Central memory CD8-positive, alpha-beta T cell (primary cell): ENCODE data around the gene TAF13.
"Not testable (repeated sequence)": the region's sequence is repeated elsewhere in the genome, so short reads cannot be mapped to it uniquely, and the experiment has no call there.

Source experiments
- ATAC-seq: fragments of 150-1000 bp; cut with Tn5 transposase; replicated peaks from 2 replicates; pipeline ENCODE4 v1.10.0; 2022; ENCODE audit warnings: mild to moderate bottlenecking, moderate FRiP score, moderate number of reproducible peaks; ENCODE audit not compliant: poor library complexity, severe bottlenecking; ENCODE audit errors: extremely low read depth
- DNase-seq, 2 donors: peaks; one replicate each; pipeline ENCODE4 v3.0.0; 2021; ENCODE audit warnings: low spot score in 2 of 2
- H3K27ac Mint-ChIP-seq: one replicate; pipeline ENCODE4 v1.8.0; 2022; ENCODE audit warnings: low read depth, mild to moderate bottlenecking, moderate library complexity, mixed read lengths
- H3K27me3 Mint-ChIP-seq: one replicate; pipeline ENCODE4 v1.8.0; 2022; ENCODE audit warnings: mixed read lengths
- H3K36me3 Mint-ChIP-seq: one replicate; pipeline ENCODE4 v1.8.0; 2022; ENCODE audit warnings: mild to moderate bottlenecking, moderate library complexity, mixed read lengths; ENCODE audit not compliant: insufficient read depth
- H3K4me1 Mint-ChIP-seq: one replicate; pipeline ENCODE4 v1.8.0; 2022; ENCODE audit warnings: mixed read lengths
- H3K4me3 Mint-ChIP-seq: one replicate; pipeline ENCODE4 v1.8.0; 2022; ENCODE audit warnings: mild to moderate bottlenecking, moderate library complexity, mixed read lengths
- H3K9me3 Mint-ChIP-seq: one replicate; pipeline ENCODE4 v1.8.0; 2022; ENCODE audit warnings: mixed read lengths

Gene TAF13

GRCh38 chr1:109025694-109026093 is 50.1 kb downstream of the TAF13 start:
- ATAC-seq (no peak), DNase-seq (no peak)
- no peak overlapping the region for H3K4me3 Mint-ChIP-seq

DNA sequence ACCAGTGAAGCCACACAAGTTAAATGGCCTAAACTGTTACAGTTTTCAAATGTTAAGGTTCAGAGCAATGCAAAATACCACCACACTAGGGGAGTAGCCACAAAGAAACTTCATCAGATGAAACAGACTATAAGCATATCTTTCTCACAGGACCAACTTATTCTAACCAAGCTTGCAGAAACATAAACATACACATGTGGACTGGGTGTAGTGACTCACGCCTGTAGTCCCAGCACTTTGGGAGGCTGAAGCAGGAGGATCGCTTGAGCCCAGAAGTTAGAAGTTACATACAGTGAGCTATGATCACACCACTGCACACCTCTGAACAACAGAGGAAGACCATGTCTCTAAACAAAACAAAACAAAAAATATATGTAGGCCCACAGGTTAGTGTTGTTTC is 51.2 kb downstream of the TAF13 start:
- Mint-ChIP-seq H3K4me1 (no peaks in the 10 kb centered on the region), H3K27me3 (no peaks in the 10 kb centered on the region), H3K4me3 (no peak overlapping the region), H3K9me3 (no peaks in the 10 kb centered on the region), H3K27ac (no peak overlapping the region), H3K36me3 (peaks cover 4% of the 10 kb centered on the region)
- ATAC-seq (no peak), DNase-seq (no peak)

More at GRCh38 chr1:109025694-109026093, 50.1 kb downstream of the TAF13 start:
- no peak overlapping the region for H3K27ac Mint-ChIP-seq
- H3K27me3 Mint-ChIP-seq, result no peaks in the 10 kb centered on the region
- H3K9me3 Mint-ChIP-seq, result no peaks in the 10 kb centered on the region
- H3K4me1 Mint-ChIP-seq, result no peaks in the 10 kb centered on the region
- H3K36me3 Mint-ChIP-seq, result peaks cover 4% of the 10 kb centered on the region

GRCh38 chr1:109020693-109021257 is 55.0 kb downstream of the TAF13 start:
- Mint-ChIP-seq H3K27me3 (no peaks in the 10 kb centered on the region), H3K4me3 (no peak overlapping the region), H3K4me1 (no peaks in the 10 kb centered on the region), H3K36me3 (peaks cover 10% of the 10 kb centered on the region), H3K9me3 (no peaks in the 10 kb centered on the region), H3K27ac (no peak overlapping the region)
- ATAC-seq, result no peak
- no peak for DNase-seq

GRCh38 chr1:109017719-109018118 is 58.1 kb downstream of the TAF13 start:
- H3K4me1 Mint-ChIP-seq, result not testable (repeated sequence)

DNA sequence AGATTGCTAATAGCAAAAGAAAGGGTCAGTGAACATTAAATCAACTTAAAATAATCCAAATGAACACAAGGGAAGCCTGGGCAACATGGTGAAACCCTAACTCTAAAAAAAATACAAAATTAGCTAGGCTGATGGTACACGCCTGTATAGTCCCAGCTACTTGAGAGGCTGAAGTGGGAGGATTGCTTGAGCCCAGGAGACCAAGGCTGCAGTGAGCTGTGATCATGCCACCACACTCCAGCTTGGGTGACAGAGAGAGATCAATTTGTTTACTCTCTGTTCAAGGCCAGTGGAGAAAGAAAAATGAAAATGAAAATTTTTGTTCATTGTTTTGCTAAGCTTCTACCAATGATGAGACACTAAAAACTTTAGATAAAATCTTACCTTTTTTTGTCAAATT is 58.7 kb downstream of the TAF13 start:
- Mint-ChIP-seq H3K9me3 (no peaks in the 10 kb centered on the region), H3K27ac (no peak overlapping the region), H3K36me3 (peaks cover 15% of the 10 kb centered on the region), H3K4me3 (no peak overlapping the region), H3K27me3 (no peaks in the 10 kb centered on the region), H3K4me1 (no peaks in the 10 kb centered on the region)
- no peak for ATAC-seq
- no peak for DNase-seq

More at GRCh38 chr1:109017719-109018118, 58.1 kb downstream of the TAF13 start:
- ATAC-seq, H3K4me3 Mint-ChIP-seq, H3K27ac Mint-ChIP-seq, H3K9me3 Mint-ChIP-seq, DNase-seq, H3K27me3 Mint-ChIP-seq: not testable (repeated sequence)
- H3K36me3 Mint-ChIP-seq, result peaks cover 13% of the 10 kb centered on the region
